Measurements from ENCODE around the gene SMYD4.
A peak's percentile ranks its signal among the peaks of the same experiment; 100 is the strongest.
"Not testable (repeated sequence)": the region's sequence is repeated elsewhere in the genome, so short reads cannot be mapped to it uniquely, and the experiment has no call there.

Gene SMYD4

DNA sequence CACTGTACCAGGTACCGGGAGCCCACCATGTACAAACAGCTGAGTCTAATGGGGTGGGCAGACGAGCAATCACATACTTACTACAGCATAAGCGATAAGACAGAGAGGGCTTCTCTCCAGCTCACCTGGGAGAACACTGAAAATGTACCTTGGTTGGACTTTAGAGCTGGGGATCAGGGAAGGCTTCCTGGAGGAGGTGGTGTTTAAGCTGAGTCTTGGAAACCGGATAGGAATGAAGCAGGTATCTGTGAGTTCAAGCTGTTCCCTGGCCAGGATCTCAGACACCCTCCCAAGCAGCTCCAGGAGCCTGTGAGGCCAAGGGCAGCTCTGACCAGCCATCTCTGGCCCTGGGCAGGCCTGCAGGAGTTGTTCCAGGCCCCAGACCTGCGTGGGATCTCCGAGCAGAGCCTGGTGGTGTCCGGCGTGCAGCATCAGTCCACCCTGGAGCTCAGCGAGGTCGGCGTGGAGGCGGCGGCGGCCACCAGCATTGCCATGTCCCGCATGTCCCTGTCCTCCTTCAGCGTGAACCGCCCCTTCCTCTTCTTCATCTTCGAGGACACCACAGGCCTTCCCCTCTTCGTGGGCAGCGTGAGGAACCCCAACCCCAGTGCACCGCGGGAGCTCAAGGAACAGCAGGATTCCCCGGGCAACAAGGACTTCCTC is 75.8 kb downstream of the SMYD4 start:
- no peak for DNase-seq

DNA sequence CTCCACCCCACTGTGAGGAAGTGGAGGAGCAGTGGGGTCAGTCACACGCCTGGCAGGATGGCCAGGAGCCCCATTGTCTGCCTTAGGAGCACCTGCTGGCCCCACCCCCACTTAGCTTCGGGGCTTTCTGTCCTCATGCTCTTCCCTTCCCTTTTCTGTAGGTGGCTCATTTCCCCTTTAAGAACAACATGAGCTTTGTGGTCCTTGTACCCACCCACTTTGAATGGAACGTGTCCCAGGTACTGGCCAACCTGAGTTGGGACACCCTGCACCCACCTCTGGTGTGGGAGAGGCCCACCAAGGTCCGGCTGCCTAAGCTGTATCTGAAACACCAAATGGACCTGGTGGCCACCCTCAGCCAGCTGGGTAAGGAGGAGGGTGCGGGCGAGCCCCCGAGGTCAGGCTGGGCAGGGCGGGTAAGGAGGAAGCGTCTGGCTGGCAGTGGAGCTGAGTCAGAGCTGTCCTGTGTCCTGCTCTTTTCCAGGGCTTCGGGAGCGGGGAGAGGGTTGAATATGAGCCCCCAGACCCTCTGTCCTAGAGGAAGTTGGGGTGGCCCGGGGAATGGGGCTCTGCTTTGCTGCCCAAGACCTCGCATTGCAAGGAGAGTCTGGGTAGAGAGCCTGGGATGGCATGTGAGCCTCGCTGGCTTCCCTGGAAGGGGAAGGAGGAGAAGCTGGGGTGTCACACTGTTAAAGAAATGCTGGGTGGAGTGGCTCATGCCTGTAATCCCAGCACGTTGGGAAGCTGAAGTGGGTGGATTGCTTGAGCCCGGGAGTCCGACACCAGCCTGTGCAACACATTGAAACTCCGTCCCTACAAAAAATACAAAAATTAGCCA is 77.1 kb downstream of the SMYD4 start:
- no peak for DNase-seq

DNA sequence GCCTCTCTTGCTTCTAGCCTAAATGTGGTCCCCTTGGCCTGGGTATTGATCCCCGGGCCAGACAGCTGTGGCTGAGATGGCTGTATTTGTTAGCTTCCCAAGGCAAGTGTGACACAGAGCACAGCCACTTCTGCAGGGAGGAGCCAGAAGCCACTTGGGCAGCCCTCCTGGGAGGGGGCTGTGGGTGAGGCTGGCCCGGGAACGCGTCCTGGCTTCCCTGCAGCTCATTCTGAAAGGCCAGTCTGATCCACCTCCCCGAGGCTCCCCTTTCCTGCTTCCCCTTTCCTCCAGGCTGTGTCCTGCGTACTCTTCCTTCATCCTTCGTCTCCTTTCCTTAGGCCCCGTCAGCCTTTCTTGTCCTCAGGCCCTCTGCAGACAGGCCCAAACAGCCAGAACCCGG is 79.1 kb downstream of the SMYD4 start:
- DNase-seq: no peak

DNA sequence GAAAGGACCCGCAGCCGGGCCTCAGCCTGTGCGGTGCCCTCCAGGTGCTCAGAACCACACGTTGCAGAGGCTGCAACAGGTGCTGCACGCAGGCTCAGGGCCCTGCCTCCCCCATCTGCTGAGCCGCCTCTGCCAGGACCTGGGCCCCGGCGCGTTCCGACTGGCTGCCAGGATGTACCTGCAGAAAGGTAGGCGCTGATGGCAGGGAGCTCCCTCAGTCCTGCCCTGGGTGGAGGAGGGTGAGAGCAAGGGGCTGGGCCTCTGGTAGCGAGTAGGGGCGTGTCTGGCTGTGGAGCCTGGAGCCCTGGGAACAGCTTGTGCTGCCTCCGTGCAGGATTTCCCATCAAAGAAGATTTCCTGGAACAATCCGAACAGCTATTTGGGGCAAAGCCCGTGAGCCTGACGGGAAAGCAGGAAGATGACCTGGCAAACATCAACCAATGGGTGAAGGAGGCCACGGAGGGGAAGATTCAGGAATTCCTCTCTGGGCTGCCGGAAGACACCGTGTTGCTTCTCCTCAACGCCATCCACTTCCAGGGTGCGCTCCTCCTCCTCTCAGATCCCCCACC is 82.6 kb downstream of the SMYD4 start:
- no peak for DNase-seq

DNA sequence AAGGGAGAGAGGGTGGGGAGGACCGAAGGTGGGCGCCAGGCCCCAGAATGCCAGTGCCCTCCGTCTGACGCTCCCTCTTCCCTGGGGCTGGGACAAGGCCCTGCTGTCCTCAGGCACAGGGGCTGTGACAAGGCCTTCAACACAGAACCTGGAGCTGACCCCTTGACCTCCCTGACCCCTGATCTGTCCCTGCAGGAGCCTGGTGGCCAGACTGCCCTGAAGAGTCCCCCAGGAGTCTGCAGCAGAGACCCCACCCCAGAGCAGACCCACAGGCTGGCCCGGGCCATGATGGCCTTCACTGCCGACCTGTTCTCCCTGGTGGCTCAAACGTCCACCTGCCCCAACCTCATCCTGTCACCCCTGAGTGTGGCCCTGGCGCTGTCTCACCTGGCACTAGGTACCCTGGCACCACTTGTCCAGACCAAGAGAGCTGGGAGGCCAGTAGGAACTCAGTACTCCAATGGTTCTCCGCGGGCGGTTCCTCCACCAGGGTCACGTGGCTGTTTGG is 84.1 kb downstream of the SMYD4 start:
- no peak for DNase-seq

DNA sequence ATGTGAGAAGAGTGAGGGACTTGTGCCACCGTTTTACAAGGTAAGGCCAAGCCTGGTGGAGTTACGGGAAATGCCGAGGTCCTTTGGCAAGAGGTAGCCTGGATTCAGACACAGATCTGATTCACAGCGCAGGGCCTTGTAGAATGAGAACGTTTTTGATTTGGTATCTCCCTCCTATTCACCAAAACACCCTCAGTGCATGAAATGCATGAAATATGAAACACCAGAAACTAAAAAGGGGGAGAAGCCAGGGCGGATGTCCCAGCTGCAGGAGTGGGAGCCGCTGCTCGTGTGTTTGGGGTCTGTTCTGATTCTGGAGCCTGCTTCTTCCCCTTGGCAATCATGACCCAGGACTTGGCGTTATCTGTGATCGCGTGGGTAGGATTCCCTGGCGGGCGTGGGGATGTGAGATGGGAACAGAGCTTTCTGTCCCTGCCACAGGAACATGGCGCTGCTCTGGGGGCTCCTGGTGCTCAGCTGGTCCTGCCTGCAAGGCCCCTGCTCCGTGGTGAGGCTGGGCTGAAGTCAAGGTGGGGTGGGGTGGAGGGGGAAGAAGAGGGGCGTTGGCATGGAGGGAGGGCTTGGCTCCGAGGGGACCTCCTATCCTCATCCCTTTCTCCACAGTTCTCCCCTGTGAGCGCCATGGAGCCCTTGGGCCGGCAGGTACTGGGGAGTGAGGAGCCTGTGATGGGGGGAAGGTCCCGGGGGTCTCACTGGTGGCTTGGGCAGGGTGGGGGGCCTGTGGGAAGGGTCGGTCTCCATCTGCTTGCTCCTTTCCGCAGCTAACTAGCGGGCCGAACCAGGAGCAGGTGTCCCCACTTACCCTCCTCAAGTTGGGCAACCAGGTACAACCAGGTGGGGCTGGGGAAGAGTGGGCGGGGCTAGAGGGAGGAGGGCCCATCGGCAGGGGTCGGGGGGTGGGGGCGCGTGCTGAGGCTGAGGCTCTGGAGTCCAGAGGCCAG is 84.9 kb downstream of the SMYD4 start:
- no peak for DNase-seq

DNA sequence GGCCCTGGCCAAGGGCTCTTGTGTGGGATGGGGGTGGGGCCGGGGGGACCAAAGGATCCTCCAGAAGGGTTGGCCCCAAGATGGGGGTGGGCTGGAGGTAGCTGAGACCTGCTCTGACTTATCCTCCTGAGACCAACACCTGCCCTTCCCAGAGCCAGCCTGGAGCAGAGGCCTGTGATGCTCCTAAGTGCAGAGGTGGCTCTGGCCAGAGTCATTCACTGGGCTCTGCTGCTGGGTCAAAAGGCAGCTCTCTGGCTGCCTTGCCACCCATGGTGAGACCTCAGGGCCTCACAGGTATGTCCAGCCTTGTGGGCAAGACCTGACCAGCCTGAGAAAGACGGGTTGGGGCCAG is 86.6 kb downstream of the SMYD4 start:
- DNase-seq: no peak

DNA sequence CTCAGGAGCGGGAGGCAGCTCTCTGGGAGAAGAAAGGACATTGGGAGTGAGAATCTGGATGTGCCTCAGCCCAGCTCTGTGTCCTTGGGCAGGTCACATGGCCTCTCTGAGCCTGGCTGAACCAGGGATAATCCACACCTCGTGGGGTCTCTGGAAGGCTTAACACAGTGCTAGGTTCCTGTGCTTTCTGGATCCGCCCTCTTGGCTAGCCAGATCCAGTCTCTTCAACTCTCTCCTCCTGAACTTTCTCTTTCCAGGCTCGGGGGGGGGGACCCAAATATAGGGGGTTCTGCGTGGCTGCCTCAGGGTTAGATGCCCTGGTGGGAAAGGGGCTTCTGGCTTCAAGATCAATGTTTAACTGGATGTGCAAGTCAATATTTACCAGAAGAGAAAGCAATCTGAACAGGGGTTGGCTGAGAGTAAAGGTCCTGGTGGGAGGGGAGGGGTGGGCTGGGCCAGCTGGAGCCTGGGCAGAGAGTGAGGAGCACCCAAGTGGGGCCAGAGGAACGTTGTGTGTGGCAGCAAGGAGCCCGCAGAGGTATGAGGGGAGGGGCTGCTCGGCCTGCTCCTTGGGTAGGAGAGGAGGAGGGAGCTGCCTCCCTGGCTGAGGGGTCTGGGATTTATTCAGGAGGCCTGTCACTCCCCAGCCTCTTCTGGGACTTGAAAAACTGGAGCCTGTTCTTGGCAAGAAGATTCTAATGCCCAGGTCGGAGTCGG is 87.2 kb downstream of the SMYD4 start, which contains the start of gene SERPINF2:
Gene SERPINF2 (plus strand): TSS at position 501 of the 717 bp plus-strand sequence. CDS start 2,125 bp downstream, outside the sequence.
- no peak for DNase-seq

DNA sequence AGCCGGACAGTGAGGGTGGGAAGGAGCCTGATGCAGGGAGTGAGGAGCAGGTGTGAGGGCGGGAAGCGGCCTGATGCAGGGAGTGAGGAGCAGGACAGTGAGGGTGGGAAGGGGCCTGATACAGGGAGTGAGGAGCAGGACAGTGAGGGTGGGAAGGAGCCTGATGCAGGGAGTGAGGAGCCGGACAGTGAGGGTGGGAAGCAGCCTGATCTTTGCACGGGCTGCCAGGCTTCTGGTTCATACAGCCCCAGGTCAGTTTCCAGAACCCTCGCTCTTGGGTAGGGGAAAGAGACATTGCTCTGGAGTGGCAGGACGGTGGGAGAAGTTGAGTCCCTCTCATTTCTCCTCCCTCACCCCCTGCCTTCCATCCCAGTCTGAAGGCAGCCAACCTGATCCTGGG is 87.8 kb downstream of the SMYD4 start:
- DNase-seq: not testable (repeated sequence)

DNA sequence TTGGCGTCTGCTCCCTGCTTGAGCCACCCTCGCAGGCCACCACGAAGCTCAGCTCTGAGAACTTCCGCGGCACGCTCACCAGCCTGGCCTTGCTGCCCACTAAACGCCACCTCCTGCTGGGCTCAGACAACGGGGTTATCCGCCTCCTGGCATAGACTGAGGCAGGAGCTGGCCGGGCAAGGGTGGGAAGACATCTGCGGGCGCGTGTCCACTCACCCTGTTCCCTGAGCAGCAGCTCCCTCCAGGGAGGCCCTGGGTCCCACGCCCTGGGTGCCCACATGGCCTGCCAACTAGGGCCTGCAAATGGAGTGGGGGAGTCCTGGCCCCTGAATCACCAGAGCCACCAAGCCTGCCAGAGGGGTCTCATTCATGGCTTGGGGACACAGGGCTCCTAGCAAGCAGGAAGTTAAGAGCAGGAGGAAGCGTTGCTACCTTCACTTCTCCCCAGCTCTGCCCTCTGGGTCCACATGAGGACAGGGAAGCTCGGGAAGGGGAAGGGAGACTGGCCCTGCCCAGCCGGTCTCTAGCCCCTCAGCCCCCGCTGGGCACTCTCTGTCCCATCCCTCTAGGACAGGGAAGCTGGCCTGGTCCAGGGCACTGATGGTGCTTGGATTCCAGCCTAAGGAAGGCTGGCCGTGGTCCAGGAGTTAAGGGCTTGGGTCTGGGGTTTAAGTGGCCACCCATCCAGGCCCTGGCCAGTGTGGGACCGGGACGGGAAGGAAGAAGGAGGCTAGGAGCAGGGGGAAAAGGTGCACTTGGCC is 92.0 kb downstream of the SMYD4 start:
- no peak for DNase-seq

DNA sequence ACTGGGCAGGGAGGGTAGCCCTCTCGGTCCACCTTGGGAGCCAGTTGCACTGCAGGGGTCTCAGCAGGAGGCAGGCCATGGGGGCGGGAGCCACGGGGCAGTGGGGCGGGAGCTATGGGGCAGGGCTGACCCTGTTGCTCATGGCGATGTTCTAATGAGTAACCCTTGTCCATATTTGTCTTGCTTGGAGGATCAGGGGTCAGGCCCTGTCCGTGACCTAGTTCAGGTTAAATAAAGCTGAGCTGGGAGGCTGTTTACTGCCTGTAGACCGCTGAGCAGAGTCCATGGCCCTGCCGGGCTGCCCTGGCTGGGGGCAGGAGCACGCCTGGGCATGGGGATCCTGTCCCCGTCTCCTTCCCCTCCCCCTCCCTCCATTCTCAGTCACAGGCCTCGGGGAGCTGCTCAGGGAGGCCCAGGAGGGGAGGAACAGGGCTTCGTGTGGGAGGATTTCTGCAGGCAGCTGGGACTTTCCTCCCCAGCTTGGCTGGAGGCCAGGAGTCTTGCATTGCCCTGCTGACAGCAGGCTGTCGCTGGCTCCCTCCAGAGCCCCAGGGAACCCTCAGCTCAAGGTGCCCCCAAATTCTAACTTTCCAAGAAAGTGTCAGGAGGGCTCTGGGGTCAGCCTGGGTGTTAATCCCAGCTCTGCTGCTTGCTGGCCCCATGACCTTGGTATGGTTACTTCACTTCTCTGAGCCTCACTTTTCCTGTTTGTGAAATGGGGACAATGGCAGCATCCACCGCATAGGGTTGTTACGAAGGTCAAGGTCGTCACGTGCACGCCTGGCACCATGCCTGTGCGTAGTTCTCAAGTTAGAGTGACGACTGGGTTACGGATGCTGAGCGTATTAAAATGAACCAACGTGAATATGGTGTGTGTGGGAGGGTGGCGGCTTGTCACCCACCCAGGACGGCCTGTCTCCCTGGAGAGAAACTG is 93.1 kb downstream of the SMYD4 start:
- peak; percentile 20 for DNase-seq

DNA sequence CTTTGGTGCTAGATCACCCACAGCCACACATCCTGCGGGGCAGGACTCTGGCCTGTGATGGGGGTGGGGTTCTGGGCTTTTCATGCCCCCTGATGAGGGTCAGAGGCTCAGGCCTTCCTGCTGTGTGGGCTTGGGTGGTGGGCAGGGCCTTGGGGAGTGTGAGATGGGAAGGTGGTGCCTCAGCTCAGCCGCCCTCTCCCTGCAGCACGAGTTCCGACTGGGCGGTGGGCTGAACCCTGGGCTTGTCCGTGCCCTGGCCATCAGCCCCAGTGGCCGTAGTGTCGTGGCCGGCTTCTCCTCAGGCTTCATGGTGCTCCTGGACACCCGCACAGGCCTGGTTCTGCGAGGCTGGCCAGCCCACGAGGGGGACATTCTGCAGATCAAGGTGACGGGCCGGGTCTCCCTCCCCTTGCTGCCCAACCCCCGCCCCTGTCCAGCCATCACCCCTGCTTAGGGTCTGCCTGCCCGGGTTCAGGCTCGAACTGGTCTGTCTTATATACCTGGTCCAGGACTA is 93.8 kb downstream of the SMYD4 start:
- DNase-seq: no peak

DNA sequence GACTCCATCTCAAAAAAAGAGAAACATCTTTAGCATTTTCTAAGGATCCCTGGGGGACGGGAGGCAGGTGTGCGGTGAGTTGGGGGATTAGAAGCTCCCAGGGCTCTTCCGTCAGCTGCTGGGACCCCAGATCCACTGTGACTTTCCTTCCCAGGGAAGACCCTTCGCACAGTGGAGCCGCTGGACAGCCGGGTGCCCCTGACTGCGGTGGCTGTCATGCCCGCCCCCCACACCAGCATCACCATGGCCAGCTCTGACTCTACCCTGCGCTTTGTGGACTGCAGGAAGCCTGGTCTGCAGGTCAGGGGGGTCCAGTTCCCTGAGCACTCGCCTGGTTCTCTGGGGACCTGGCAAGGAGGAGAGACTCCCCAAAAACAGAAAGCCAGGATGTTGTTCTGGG is 94.3 kb downstream of the SMYD4 start:
- DNase-seq: no peak

DNA sequence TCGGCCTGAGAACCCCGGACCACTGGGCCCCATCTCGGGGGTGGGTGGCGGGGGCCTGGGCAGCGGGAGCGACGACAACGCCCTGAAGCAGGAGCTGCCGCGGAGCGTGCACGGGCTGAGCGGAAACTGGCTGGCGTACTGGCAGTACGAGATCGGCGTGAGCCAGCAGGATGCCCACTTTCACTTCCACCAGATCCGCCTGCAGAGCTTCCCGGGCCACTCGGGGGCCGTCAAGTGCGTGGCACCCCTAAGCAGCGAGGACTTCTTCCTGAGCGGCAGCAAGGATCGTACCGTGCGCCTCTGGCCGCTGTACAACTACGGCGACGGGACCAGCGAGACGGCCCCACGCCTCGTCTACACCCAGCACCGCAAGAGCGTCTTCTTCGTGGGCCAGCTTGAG is 95.9 kb downstream of the SMYD4 start:
- no peak for DNase-seq

DNA sequence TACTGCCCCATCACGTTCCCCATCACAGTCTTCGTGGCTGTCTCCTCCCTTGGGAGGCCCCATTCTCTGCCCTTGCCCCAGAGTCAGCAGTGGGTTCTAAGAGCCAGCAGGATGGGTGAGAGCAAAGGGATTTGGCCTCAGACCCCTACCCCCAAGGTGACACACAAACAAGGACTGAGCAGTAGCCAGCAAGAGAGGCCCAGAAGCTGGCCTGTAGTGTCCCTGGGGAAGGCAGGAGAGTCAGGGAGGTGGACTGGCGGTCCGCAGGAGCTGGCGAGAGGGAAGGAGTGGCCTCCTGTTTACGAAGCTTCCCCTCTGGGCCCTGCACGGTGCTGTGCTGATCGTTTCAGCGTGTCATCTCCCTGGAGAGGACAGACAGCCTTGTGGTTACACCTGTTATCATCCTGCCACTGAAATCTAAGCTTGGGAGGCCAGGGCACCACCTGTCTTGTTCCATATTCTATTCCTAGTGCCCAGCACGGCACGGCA is 96.8 kb downstream of the SMYD4 start:
- DNase-seq: no peak

DNA sequence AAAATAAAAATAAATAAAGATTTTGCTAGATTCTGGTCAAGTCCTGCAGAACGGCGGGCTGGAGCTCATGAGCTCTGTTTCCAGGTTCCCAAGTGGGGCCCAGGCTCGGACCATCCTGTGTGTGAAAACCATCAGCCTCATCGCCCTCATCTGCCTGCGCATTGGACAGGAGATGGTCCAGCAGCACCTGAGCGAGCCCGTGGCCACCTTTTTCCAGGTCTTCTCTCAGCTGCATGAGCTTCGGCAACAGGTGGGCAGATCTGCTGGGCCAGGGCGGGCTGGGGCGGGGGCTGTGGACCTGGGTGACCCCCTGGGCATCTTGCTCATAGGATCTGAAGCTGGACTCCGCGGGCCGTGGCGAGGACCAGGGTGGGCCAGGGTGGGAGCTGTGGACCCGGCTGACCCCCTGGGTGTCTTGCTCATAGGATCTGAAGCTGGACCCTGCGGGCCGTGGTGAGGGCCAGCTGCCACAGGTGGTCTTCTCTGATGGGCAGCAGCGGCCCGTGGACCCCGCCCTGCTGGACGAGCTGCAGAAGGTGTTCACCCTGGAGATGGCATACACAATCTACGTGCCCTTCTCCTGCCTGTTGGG is 97.4 kb downstream of the SMYD4 start:
- no peak for DNase-seq

DNA sequence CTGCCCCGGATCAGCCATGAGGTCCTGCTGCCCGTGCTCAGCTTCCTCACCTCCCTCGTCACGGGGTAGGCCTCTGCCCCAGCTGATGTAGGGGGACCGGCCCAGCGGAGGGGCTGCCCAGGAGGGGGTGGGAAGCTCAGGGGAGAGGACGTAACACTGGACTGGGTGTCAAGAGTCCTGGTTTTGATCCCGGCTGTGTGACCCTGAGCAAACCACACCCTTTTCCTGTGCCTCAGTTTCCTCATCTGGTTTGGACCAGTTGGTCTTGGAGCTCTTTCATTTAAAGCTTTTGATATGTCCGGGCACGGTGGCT is 98.6 kb downstream of the SMYD4 start:
- no peak for DNase-seq

DNA sequence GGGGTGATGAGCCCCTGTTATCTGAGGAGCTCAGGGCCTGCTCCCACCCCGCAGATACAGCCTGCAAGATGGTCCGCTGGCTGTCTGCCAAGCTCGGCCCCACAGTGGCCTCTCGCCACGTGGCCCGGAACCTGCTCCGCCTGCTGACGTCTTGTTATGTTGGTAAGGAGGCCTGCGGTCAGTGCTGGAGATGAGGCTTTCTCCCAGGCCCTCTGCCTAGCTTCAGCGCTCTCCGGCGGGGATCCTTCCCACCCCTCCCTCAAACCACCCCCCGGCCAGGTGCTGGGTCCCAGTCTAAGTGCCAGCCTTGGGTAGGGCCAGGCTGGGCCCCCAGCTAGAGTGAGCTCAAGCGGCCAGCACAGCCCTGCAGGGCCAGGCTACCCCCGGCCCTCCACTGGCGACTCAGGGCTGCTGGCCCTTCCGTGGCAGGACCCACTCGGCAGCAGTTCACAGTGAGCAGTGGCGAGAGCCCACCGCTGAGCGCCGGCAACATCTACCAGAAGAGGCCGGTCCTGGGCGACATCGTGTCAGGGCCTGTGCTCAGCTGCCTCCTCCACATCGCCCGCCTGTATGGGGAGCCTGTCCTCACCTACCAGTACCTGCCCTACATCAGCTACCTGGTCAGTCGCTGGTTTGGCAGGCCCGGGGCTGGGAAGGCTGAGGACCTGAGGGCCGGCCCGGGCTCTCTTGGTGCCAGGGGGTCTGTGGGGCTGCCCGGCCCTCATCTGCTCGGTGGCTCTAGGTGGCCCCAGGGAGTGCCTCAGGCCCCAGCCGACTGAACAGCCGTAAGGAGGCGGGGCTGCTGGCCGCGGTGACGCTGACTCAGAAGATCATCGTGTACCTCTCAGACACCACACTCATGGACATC is 99.1 kb downstream of the SMYD4 start:
- DNase-seq: no peak

DNA sequence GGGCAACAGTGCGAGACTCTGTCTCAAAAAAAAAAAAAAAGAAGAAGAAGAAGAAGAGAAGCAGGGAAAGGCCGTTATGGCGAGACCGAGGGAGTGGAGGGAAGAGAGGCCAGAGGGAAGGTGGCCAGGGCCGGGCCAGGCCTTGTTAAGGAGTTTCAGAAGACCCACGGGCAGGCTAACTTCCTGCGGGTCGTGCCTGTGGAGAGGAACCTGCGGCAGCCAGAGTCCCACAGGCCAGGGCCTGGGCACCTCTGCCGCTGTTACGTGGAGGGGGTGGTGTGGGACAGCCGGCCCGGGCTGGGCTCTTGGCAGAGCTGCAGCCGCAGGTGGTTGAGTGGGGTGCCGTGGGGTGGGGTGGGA is 99.8 kb downstream of the SMYD4 start:
- no peak for DNase-seq
